Hematopoietic multipotent progenitor cell treated with erythropoietin and hydrocortisone succinate and interleukin-3 and kit ligand, for 15 days (in vitro differentiated cells): Measurements from ENCODE around the gene FADD.

ENCODE experiments used
- DNase-seq: peaks from one replicate; pipeline ENCODE4 v3.0.0-alpha.2; 2015; ENCODE audit warnings: low spot score

The FADD gene

DNA sequence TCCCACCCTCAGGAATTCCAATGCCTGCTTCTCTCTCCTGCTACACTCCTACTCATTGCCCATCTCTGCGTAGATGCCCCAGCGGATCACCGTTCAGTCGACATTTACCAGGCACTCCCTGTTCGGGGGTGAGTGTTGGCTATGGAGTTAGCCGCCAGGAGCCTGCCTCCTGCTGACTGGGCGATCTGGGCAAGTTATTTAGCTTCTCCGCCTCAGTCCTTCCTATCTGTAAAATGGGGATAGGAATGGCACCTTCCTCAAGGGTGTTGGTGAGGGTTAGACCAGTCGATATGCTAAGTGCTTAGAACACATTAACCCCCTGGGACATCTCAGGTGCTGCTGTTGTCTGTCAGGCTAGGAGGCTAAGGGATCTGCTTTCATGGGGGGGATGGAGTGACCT lies 30.9 kb downstream of the FADD start:
- DNase-seq: no peak

DNA sequence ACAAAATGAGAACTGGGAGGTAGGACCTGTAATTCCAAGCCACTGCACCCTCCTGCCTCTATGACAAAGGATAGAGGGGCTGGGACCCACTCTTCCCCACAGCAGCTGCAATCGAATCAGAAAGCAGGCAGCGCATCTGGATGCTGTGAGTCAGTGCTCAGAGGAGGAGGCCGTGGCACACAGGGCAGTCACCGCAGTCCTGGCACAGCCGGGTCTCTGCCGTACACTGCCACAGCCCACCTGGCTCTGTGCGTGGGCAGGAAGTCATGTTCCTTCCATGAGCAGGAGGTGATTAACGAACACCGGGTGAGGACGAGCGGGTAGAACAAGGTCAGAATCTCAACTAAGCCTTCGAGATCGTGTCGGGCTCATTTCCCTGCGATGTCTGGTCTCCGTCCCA lies 37.2 kb downstream of the FADD start:
- DNase-seq: no peak

DNA sequence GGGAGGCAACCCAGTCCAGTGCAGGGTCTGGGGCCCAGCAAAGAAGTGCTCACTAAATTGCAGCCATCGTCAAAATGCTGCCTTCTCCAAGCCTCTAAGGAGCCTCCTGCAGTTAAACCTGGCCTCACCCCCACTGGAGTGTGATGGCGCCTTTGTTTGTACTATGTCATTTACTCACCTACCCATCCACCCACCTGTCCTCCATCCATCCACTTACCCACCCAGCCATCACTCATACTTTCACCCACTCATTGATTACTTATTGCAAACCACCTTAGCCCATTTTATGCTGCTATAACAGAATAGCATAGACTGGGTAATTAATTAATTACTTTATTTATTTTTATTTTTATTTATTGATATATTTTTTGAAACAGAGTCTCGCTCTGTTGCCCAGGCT lies 38.6 kb downstream of the FADD start:
- no peak for DNase-seq

DNA sequence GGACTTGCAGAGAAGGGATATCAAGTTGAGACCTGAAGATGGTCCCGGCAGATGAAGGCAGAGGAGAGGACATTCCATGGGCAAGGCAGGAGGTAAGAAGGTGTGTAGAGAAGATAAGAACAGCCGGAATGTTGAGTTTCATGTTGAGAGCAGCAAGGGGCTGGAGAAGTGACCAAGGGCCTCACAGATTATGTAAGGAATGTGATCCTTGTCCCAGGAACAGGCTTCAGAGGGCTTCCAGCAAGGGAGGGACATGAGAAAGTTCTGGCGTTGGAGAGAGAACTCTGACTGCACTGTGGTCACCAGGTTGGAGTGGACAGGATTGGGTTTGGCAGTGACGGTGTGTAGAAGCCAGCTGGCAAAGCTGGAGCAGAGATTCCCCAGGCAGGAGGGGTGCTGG lies 39.8 kb downstream of the FADD start:
- no peak for DNase-seq

DNA sequence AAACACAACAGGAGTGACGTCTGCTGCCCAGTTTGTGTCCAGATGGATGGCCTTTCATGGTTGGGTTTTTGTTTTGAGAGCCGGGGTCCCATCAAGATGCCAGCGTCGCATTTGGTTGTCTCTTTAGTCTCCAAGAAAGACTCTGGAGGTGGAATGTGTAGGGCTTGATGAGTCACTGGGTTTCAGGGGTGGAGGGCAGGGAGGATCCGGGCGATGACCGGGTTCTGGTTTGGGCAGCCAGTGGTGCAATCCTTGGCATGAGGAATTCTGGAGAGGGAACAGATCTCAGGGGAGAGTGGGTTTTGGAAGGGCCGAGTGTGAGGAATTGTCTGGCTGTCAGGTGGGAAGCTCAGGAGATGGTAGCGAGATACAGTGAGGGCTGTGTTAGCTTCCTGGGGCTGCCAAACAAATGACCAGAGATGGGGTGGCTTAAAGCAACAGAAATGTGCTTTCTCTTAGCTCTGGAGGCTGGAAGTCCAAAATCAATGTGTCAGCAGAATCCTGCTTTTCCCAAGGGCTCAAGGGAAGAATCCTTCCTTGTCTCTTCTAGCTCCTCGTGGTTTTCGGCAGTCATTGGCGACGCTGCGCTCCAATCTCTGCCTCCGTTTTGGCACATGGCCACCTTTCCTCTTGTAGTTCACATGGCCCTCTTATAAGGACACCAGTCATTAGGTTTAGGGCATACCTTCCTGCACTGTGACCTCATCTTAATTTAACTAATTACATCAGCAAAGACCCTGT lies 41.0 kb downstream of the FADD start:
- no peak for DNase-seq

DNA sequence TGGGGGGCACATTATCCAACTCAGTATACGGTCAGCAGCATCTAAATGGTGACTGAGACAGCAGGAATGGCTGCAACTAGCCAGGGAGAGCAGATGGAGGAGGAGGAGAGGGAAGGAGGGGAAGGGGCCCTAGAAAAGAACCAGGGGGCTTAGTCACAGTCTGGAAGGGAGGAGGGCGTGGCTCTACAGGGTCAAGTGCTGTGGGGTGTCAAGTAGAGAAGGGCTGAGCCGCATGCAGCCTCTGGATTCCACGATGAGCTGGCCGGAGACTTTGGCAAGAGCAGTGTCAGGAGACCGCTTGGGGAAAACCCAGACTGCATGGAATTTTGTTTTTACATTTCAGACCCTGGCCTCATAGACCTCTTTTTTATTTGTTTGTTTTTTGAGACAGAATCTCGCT lies 41.6 kb downstream of the FADD start:
- DNase-seq: no peak

DNA sequence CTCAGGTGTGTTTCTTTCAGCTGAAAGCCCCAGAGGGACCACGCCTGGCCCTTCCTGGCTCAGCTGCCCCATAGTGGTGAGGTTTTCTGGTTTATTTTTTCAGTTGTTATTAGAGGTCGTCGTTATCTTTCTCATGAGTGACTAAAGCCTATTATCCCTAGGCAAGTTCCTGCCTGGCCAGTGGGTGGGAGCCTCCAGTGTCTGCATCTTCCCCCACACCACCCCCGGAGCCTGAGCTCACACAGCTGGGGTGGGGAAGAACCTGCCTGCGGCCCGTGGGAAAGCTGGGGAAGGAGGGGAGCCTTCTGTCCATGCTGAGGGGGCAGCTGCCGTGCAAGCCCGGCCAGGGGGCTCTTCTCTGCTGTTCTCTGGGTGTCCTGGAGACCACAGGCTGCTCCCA lies 43.1 kb downstream of the FADD start:
- no peak for DNase-seq

DNA sequence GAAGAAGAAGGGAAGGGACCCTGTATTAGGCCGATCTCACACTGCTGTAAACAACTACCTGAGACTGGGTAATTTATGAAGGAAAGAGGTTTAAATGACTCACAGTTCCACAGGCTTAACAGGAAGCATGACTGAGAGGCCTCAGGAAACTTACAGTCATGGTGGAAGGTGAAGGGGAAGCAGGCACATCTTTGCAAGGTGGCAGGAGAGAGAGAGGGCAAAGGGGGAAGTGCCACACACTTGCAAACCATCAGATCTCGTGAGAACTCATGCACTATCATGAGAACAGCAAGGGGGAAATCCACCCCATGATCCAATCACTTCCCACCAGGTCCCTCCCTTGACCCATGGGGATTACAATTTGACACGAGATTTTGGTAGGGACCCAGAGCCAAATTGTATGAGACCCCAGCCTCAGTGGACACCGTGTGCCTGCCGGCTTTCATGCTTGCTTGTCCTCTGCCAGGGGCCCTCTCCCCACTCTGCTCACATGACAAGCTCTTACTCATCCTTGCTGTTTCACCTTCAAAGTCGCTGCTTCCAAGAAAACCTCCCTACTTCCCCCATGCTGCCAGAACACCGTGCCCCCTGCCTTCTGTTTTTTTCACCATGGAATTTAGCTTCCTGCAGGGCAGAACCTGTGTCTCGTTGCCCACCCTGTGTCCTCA lies 44.1 kb downstream of the FADD start:
- DNase-seq: no peak

DNA sequence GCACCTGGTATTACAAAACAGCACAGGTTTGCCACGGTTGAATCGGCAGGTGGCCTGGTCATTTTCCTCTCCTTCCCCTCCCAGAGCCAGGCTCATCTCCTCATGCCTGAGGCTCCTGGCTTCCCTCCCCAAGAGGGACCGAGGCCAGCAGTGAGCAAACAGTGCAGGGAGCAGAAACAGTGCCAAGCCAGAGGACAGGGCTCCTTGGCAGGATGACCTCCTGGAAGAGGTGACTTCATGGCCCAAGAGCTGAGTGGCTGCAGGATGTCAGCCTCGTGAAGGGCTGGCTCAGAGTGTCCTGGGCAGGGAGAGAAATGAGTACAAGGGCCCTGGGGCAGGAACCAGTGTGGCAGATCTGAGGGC lies 44.6 kb downstream of the FADD start:
- no peak for DNase-seq

DNA sequence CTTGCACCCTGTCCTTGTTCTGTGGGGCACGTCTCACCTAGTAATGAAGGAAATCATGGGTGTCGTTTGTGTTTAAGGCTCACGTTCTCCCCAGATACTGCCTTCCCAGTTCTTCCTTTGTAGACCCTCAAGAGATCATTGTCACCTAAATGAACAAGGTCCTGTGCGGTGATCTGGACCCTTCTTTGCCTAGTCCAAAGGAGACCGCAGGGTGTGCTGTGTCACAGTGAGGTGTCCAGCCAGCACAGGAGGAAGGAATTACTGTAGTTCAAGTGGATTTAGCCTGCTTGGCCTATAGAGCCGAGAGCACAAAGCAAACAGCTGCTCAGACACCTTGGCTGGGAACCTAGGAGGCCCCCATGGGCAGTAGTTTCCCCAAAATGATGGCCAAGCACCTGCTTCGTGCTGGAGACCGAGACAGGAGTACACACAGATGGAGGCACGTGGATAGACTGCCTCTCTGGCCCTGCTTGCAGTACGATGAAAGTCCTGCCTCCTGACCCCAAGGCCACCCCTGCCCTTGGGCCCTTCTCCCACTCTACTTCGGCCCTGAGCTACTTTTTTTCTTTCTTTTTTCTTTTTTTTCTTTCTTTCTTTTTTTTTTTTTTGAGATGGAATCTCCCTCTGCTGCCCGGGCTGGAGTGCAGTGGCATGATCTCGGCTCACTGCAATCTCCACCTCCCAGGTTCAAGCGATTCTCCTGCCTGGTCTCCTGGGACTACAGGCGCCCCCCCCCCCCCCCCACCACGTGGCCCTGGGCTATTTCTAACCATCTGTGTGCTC lies 48.0 kb downstream of the FADD start:
- no peak for DNase-seq

DNA sequence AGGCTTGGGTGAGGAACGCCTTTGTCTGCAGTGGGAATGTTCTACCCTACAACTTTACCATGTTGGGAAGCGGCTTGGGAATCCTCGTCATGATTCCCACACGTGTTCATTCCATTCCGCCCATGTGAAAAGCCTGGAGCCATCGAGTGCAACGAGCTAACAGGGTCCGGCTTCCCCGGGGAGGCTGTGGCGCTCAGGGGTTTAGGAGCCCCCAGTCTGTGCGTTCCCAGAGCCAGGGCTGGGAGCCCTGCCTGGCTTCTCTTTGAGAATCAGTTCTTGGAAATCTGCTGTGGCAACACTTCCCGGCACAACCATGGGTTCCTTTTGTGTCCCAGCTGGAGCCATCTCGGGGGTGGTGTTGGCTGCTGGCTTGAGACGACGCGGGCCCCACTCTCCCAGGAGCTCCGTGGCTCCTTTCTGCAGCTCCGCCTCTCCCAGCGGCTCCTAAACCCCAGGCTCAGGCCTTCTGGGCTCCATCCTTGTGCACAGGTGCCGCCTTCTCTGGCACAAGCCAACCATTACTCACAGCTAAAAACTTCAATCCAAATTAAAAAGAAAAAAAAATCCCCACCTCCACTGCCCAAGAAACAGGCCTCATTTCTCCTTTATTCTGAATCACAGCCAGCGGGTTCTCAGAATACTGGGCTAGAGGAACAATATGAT lies 48.7 kb downstream of the FADD start:
- no peak for DNase-seq

DNA sequence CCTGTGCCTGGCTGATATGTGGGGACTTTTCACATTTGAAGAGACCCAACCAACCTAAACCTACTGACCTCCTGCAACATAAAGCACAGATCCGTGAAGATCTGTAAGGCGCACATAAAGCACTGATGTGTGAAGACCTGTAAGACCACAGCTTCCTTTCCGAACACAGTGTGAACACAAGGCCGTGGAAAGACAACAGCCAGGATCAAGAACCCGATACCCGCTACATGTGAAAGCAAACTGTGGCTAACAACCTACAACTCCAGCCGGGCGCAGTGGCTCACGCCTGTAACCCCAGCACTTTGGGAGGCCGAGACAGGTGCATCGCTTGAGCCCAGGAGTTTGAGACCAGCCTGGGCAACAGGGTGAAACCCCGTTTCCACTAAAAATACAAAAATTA lies 49.7 kb downstream of the FADD start:
- DNase-seq: no peak

DNA sequence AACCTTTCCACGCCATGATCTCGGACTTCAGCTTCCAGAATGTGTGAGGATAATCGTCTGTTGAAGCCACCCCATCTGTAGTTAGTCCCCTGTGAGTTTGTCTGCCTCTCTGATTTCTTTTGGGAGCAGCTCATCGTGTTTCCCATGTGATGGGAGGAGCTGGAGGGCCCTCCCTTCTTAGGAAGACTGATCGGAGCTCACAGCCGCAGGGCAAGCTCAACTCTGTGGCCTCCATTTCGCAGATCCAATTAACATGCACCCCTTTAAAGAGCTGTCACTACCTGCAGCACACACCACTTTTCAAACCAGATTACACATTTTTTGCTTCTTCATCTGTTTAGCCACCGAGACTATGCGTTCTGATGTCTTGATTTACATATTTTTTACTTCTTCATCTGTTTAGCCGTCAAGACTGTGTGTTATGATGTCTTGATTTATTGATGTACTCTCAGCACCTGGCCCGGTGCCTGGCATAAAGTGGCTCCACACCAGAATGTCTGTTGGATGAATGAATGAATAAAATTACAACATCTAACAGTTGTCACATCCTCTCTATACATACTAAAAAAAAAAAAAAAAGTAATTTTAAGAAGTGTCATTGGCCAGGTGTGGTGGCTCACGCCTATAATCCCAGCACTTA lies 52.5 kb downstream of the FADD start:
- no peak for DNase-seq
